PC-9 (cell line): ENCODE measurements around the gene S100Z. TPM values are rescaled to one million over a fixed set of nuclear protein-coding genes. Genes with fewer than 3 reads are reported as not detected.

Experiments
- Bru-seq: library from RNA; stranded (reverse); fragments of 400-500 nt; gene quantifications from one replicate; lab custom pipeline; 2021; lab: Mats Ljungman, UMichigan
- BruChase-seq, 2 experiments: library from RNA; stranded (reverse); fragments of 400-500 nt; gene quantifications; one replicate each; lab custom pipeline; 2021; lab: Mats Ljungman, UMichigan
- BruUV-seq: library from RNA; stranded (reverse); fragments of 400-500 nt; replicated peaks from 2 replicates; lab custom pipeline; 2021; lab: Mats Ljungman, UMichigan
- CTCF ChIA-PET: fragments of 300-600 bp; sonication (Branson Sonifier 250); formaldehyde crosslinking; loops from one replicate; lab custom pipeline; 2022; ENCODE audit warnings: antibody characterized with exemption; lab: Charles Lee
- POLR2A ChIA-PET: fragments of 300-600 bp; sonication (Branson Sonifier 250); formaldehyde crosslinking; loops from one replicate; lab custom pipeline; 2022; ENCODE audit warnings: antibody characterized with exemption; ENCODE audit not compliant: unreplicated experiment; lab: Charles Lee
- DNase-seq, 2 experiments: peaks; one replicate each; pipeline versions ENCODE4 v3.0.0 to v3.0.0-alpha.2; 2015 to 2022; ENCODE audit warnings: mixed read lengths in 1 of 2
- H2AFZ ChIP-seq: fragments of 200-600 bp; sonication (generic); 2 replicates; pipeline ENCODE4 v1.8.1; 2017; ENCODE audit warnings: antibody characterized with exemption
- H3F3A ChIP-seq: fragments of 200-600 bp; sonication (generic); 2 replicates; pipeline ENCODE4 v1.8.1; 2017; ENCODE audit warnings: antibody characterized with exemption, mild to moderate bottlenecking, low read depth; ENCODE audit not compliant: insufficient read depth
- H3K27ac ChIP-seq: fragments of 200-600 bp; sonication (generic); 2 replicates; pipeline ENCODE4 v1.6.1; 2016; ENCODE audit warnings: mixed run types
- H3K27me3 ChIP-seq: fragments of 200-600 bp; sonication (generic); 2 replicates; pipeline ENCODE4 v1.6.1; 2016; ENCODE audit warnings: low read depth, mixed run types; ENCODE audit not compliant: insufficient read depth
- H3K36me3 ChIP-seq: fragments of 200-600 bp; sonication (generic); 2 replicates; pipeline ENCODE4 v1.6.1; 2016; ENCODE audit warnings: low read depth, mixed run types
- H3K4me1 ChIP-seq: fragments of 200-600 bp; sonication (generic); replicated peaks from 2 replicates; pipeline ENCODE4 v1.6.1; 2016; ENCODE audit warnings: mixed run types; ENCODE audit not compliant: insufficient read depth
- H3K4me2 ChIP-seq: fragments of 200-600 bp; sonication (generic); 2 replicates; pipeline ENCODE4 v1.6.1; 2017; ENCODE audit warnings: mixed run types
- H3K4me3 ChIP-seq: fragments of 200-600 bp; sonication (generic); 2 replicates; pipeline ENCODE4 v1.6.1; 2016; ENCODE audit warnings: mixed run types
- H3K79me2 ChIP-seq: fragments of 200-600 bp; sonication (generic); 2 replicates; pipeline ENCODE4 v1.6.1; 2017; ENCODE audit warnings: low read depth, mixed run types
- H3K9me2 ChIP-seq: fragments of 200-600 bp; sonication (generic); 2 replicates; pipeline ENCODE4 v1.8.1; 2017; ENCODE audit warnings: mild to moderate bottlenecking; ENCODE audit not compliant: insufficient read depth
- H3K9me3 ChIP-seq: fragments of 200-600 bp; sonication (generic); 2 replicates; pipeline ENCODE4 v1.8.1; 2016; ENCODE audit warnings: low read depth; ENCODE audit not compliant: insufficient read depth
- H4K20me1 ChIP-seq: fragments of 200-600 bp; sonication (generic); 2 replicates; pipeline ENCODE4 v1.8.1; 2017; ENCODE audit not compliant: insufficient read depth
- CTCF ChIP-seq: fragments of 200-600 bp; sonication (generic); conservative IDR thresholded peaks from 2 replicates; pipeline ENCODE4 v1.6.1; 2017; ENCODE audit warnings: mixed run types, antibody characterized with exemption, mild to moderate bottlenecking, moderate library complexity
- EZH2 ChIP-seq: fragments of 200-600 bp; sonication (generic); IDR thresholded peaks from 2 replicates; pipeline ENCODE4 v1.8.0; 2017; ENCODE audit warnings: antibody characterized with exemption, low read depth
- intact Hi-C: fragments of 100-400 bp; cut with micrococcal nuclease; formaldehyde crosslinking; loops from one replicate; pipeline ENCODE4 v1.10.0; 2022; ENCODE audit not compliant: unreplicated experiment
- long read RNA-seq: library from polyadenylated mRNA; stranded (forward); transcript quantifications from one replicate; pipeline ENCODE4 v2.0.0, GENCODE V29; 2022
- total RNA-seq: library from RNA; stranded (reverse); gene quantifications from 2 replicates; pipeline ENCODE4 v1.2.3, GENCODE V29; 2021

The S100Z gene
- not detected in 2 replicates for total RNA-seq
- percentile 23 among the genes with signal in this experiment for Bru-seq, nascent RNA
- percentile 31 among the genes with signal in this experiment for BruChase-seq, experiment 1, labeled RNA remaining after a 2-hour chase
- percentile 25 among the genes with signal in this experiment for BruChase-seq, experiment 2, labeled RNA remaining after a 6-hour chase
- long read RNA-seq, partial matches to known transcripts: 0 of 1 reads
- long read RNA-seq, other reads (novel, unspliced or antisense): 0 of 1 reads

GRCh38 chr5:76849419-76850291, at the start of gene S100Z:
Gene S100Z (plus strand): TSS chr5:76850014. CDS start chr5:76875360, 25,346 bp downstream.
- ChIA-PET POLR2A (no interaction called here), CTCF (interaction anchor here (0.7 to 1.2 kb wide), 2 partner anchors 75 to 884 kb away, joined by 3 read pairs; no protein-coding TSS in a partner anchor)
- intact Hi-C loops: no loop called here
- no peaks in the 10 kb centered on the region for H3K9me3 ChIP-seq
- TF ChIP-seq CTCF (no peak), EZH2 (no peak)
- H3K36me3 ChIP-seq: no peaks in the 10 kb centered on the region
- H4K20me1 ChIP-seq: no peaks in the 10 kb centered on the region
- no peaks in the 10 kb centered on the region for H3K9me2 ChIP-seq
- BruUV-seq: no TSS peak
- no peak within 1 kb of the TSS for H3K4me3 ChIP-seq
- H3K4me1 ChIP-seq: peaks cover 11% of the 10 kb centered on the region
- no peak within 1 kb of the TSS for H3K27ac ChIP-seq
- no peak for DNase-seq
- H3K4me2 ChIP-seq: peak within 1 kb of the TSS; percentile 26; the same call in 1 of the 2 replicates
- no peaks in the 10 kb centered on the region for H3K79me2 ChIP-seq
- H3F3A ChIP-seq: 0 out of 2 replicates have a peak, but pooled peaks cover 3% of the 10 kb centered on the region
- no peaks in the 10 kb centered on the region for H3K27me3 ChIP-seq
- no peak within 1 kb of the TSS for H2AFZ ChIP-seq

GRCh38 chr5:76800579-76800978, 49.2 kb upstream of the S100Z start:
- Histone ChIP-seq H3K9me2 (no peaks in the 10 kb centered on the region), H3K79me2 (no peaks in the 10 kb centered on the region), H3K27ac (peak overlapping the region; percentile 69), H3F3A (peaks cover 33% of the 10 kb centered on the region), H3K4me2 (peak overlapping the region; percentile 32; the same call in 1 of the 2 replicates), H4K20me1 (no peaks in the 10 kb centered on the region), H3K9me3 (no peaks in the 10 kb centered on the region), H3K27me3 (no peaks in the 10 kb centered on the region), H3K4me3 (no peak overlapping the region), H3K36me3 (no peaks in the 10 kb centered on the region), H2AFZ (no peak overlapping the region), H3K4me1 (peaks cover 35% of the 10 kb centered on the region)
- no peak for DNase-seq
- ChIA-PET POLR2A (no interaction called here), CTCF (no interaction called here)
- BruUV-seq: no TSS peak
- intact Hi-C loops: no loop called here
- TF ChIP-seq CTCF (no peak), EZH2 (no peak)

GRCh38 chr5:76801159-76801802, 48.5 kb upstream of the S100Z start:
- CTCF ChIA-PET: no interaction called here
- Histone ChIP-seq H3F3A (peaks cover 38% of the 10 kb centered on the region), H4K20me1 (no peaks in the 10 kb centered on the region), H3K79me2 (no peaks in the 10 kb centered on the region), H3K4me3 (no peak overlapping the region), H3K27ac (peak overlapping the region; percentile 69), H3K9me3 (no peaks in the 10 kb centered on the region), H3K4me1 (peaks cover 36% of the 10 kb centered on the region), H3K9me2 (no peaks in the 10 kb centered on the region), H3K27me3 (no peaks in the 10 kb centered on the region), H3K4me2 (peak overlapping the region; percentile 32), H3K36me3 (no peaks in the 10 kb centered on the region), H2AFZ (no peak overlapping the region)
- BruUV-seq: no TSS peak
- TF ChIP-seq EZH2 (no peak), CTCF (no peak)
- peak; percentile 39 to 86 for DNase-seq
- POLR2A ChIA-PET: interaction anchor here (0.6 kb wide), 1 partner anchor 286 kb away, joined by 3 read pairs; no protein-coding TSS in a partner anchor
- intact Hi-C loops: no loop called here
